GM21390 (cell line): Measurements from ENCODE around the gene SH3RF2.
"Not testable (repeated sequence)": the region's sequence is repeated elsewhere in the genome, so short reads cannot be mapped to it uniquely, and the experiment has no call there.

Experiments
- ATAC-seq: cut with Tn5 transposase; IDR thresholded peaks from one replicate; pipeline ENCODE4 v1.9.1; 2021; ENCODE audit not compliant: unreplicated experiment

The SH3RF2 gene

GRCh38 chr5:146076455-146076854 is 140.1 kb downstream of the SH3RF2 start:
- ATAC-seq, result no peak

- no peak for ATAC-seq
Observed at GRCh38 chr5:146078566-146078965, 142.2 kb downstream of the SH3RF2 start.

- ATAC-seq, result no peak
Observed at GRCh38 chr5:146079695-146080373, 143.5 kb downstream of the SH3RF2 start.

GRCh38 chr5:146081556-146081955 is 145.2 kb downstream of the SH3RF2 start:
- ATAC-seq, result no peak

- peak; percentile 95 for ATAC-seq
Observed at GRCh38 chr5:146082798-146083197, 146.4 kb downstream of the SH3RF2 start.

GRCh38 chr5:146084376-146084775 is 148.0 kb downstream of the SH3RF2 start:
- ATAC-seq, result no peak

GRCh38 chr5:146088098-146088497 is 151.7 kb downstream of the SH3RF2 start:
- ATAC-seq, result no peak

GRCh38 chr5:146089287-146089686 is 152.9 kb downstream of the SH3RF2 start:
- ATAC-seq, result no peak

- ATAC-seq, result no peak
Observed at GRCh38 chr5:146091881-146092280, 155.5 kb downstream of the SH3RF2 start.

GRCh38 chr5:146098047-146098446 is 161.7 kb downstream of the SH3RF2 start:
- no peak for ATAC-seq

GRCh38 chr5:146101646-146102045 is 165.3 kb downstream of the SH3RF2 start:
- no peak for ATAC-seq

GRCh38 chr5:146103594-146103993 is 167.2 kb downstream of the SH3RF2 start:
- no peak for ATAC-seq

GRCh38 chr5:146105477-146105876 is 169.1 kb downstream of the SH3RF2 start, which contains the start of gene PLAC8L1:
Gene PLAC8L1 (minus strand): TSS chr5:146105577. CDS start chr5:146104311, 1,266 bp downstream.
- ATAC-seq, result no peak

GRCh38 chr5:146107901-146108300 is 171.5 kb downstream of the SH3RF2 start:
- ATAC-seq, result no peak

GRCh38 chr5:146108870-146109269 is 172.5 kb downstream of the SH3RF2 start:
- not testable (repeated sequence) for ATAC-seq

GRCh38 chr5:146109379-146109778 is 173.0 kb downstream of the SH3RF2 start:
- ATAC-seq, result no peak

- ATAC-seq, result no peak
Observed at GRCh38 chr5:146111409-146111808, 175.0 kb downstream of the SH3RF2 start.

GRCh38 chr5:146112476-146112875 is 176.1 kb downstream of the SH3RF2 start:
- no peak for ATAC-seq
